Panc1 (cell line): ENCODE results near the gene OR8B12.

Source experiments
- POLR2AphosphoS5 ChIP-seq: IDR thresholded peaks from 2 replicates; pipeline ENCODE4 v1.6.1; 2012; ENCODE audit warnings: mild to moderate bottlenecking, low read depth, low read length, moderate library complexity
- SIN3A ChIP-seq: IDR thresholded peaks from 2 replicates; pipeline ENCODE4 v1.6.1; 2012; ENCODE audit warnings: low read depth, mild to moderate bottlenecking, low read length, moderate library complexity, borderline replicate concordance; ENCODE audit not compliant: insufficient read depth
- TCF7L2 ChIP-seq: IDR thresholded peaks from 2 replicates; pipeline ENCODE4 v1.6.1; 2011; ENCODE audit warnings: mild to moderate bottlenecking, low read depth, low read length, inconsistent platforms
- TF ChIP-seq, protein P1 (sequence below): fragments of 450-650 bp; IDR thresholded peaks from 2 replicates; pipeline ENCODE4 v1.5.1; 2017; ENCODE audit warnings: mild to moderate bottlenecking
- TF ChIP-seq, protein P2 (sequence below), 2 experiments: IDR thresholded peaks; 2 replicates each; pipeline ENCODE4 v1.6.1; 2011 to 2012; ENCODE audit warnings: low read depth in 2 of 2, control low read depth in 1 of 2, low read length in 1 of 2, mild to moderate bottlenecking in 1 of 2, moderate library complexity in 1 of 2; ENCODE audit not compliant: insufficient read depth in 1 of 2

DNA sequence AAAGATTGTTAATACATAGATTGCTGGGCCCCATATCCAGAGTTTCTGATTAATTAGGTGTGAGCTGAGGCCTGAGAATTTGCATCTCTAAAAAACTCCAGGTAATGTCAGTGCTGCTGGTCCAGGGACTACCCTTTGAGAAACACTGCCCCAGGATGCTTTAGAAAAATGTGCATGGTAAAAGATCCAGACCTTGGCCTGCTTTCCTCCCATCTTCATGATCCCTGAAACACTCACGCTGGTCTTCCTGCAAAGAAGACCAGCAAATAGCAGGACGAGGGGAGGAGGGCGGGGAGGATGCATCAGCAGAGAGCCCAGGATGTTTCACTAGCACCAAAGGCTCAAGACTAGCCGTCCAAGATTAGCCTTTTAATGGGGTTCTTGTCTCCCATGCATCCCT lies 26.2 kb upstream of the OR8B12 start, which contains the start of gene OR8A1:
- TF ChIP-seq, protein P1, sequence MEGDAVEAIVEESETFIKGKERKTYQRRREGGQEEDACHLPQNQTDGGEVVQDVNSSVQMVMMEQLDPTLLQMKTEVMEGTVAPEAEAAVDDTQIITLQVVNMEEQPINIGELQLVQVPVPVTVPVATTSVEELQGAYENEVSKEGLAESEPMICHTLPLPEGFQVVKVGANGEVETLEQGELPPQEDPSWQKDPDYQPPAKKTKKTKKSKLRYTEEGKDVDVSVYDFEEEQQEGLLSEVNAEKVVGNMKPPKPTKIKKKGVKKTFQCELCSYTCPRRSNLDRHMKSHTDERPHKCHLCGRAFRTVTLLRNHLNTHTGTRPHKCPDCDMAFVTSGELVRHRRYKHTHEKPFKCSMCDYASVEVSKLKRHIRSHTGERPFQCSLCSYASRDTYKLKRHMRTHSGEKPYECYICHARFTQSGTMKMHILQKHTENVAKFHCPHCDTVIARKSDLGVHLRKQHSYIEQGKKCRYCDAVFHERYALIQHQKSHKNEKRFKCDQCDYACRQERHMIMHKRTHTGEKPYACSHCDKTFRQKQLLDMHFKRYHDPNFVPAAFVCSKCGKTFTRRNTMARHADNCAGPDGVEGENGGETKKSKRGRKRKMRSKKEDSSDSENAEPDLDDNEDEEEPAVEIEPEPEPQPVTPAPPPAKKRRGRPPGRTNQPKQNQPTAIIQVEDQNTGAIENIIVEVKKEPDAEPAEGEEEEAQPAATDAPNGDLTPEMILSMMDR = no peak
- TF ChIP-seq SIN3A (no peak), POLR2AphosphoS5 (no peak), TCF7L2 (no peak)
- TF ChIP-seq, protein P2, sequence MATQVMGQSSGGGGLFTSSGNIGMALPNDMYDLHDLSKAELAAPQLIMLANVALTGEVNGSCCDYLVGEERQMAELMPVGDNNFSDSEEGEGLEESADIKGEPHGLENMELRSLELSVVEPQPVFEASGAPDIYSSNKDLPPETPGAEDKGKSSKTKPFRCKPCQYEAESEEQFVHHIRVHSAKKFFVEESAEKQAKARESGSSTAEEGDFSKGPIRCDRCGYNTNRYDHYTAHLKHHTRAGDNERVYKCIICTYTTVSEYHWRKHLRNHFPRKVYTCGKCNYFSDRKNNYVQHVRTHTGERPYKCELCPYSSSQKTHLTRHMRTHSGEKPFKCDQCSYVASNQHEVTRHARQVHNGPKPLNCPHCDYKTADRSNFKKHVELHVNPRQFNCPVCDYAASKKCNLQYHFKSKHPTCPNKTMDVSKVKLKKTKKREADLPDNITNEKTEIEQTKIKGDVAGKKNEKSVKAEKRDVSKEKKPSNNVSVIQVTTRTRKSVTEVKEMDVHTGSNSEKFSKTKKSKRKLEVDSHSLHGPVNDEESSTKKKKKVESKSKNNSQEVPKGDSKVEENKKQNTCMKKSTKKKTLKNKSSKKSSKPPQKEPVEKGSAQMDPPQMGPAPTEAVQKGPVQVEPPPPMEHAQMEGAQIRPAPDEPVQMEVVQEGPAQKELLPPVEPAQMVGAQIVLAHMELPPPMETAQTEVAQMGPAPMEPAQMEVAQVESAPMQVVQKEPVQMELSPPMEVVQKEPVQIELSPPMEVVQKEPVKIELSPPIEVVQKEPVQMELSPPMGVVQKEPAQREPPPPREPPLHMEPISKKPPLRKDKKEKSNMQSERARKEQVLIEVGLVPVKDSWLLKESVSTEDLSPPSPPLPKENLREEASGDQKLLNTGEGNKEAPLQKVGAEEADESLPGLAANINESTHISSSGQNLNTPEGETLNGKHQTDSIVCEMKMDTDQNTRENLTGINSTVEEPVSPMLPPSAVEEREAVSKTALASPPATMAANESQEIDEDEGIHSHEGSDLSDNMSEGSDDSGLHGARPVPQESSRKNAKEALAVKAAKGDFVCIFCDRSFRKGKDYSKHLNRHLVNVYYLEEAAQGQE (IDR thresholded peaks at IDR 0.05; ENCODE audit: insufficient read depth in 1 of 2, low read depth in 2 of 2, low read length in 1 of 2) = no peak
